Osteoblast (primary cell): Measurements from ENCODE around the gene GRID1. TPM values are rescaled to one million over a fixed set of nuclear protein-coding genes. Genes with fewer than 3 reads are reported as not detected.
"Not testable (repeated sequence)": the region's sequence is repeated elsewhere in the genome, so short reads cannot be mapped to it uniquely, and the experiment has no call there.

Experiments used
- DNase-seq: peaks from one replicate; pipeline ENCODE4 v3.0.0; 2011; ENCODE audit warnings: low spot score, mixed read lengths; ENCODE audit not compliant: insufficient read length; ENCODE audit errors: missing footprints
- H2AFZ ChIP-seq: 2 replicates; pipeline ENCODE4 v1.6.0; 2011; ENCODE audit warnings: mild to moderate bottlenecking, low read length
- H3K27ac ChIP-seq: 2 replicates; pipeline ENCODE4 v1.5.1; 2011; ENCODE audit warnings: mild to moderate bottlenecking, low read depth, low read length, moderate library complexity
- H3K27me3 ChIP-seq: 2 replicates; pipeline ENCODE4 v1.6.0; 2012; ENCODE audit warnings: mild to moderate bottlenecking, control low read depth, inconsistent platforms, low read length, moderate library complexity; ENCODE audit not compliant: insufficient read depth
- H3K36me3 ChIP-seq: 2 replicates; pipeline ENCODE4 v1.5.1; 2011; ENCODE audit warnings: mild to moderate bottlenecking, low read length, control low read depth, moderate library complexity; ENCODE audit not compliant: insufficient read depth
- H3K4me1 ChIP-seq: 2 replicates; pipeline ENCODE4 v1.5.1; 2011; ENCODE audit warnings: mild to moderate bottlenecking, low read length, control low read depth, moderate library complexity; ENCODE audit not compliant: insufficient read depth
- H3K4me2 ChIP-seq: 2 replicates; pipeline ENCODE4 v1.6.0; 2011; ENCODE audit warnings: mild to moderate bottlenecking, low read length; ENCODE audit not compliant: insufficient read depth
- H3K4me3 ChIP-seq: fragments of 200-600 bp; sonication (generic); 3 replicates; pipeline ENCODE4 v1.5.1; 2012; ENCODE audit warnings: mild to moderate bottlenecking, low read length, inconsistent platforms; ENCODE audit not compliant: insufficient read depth
- H3K79me2 ChIP-seq: 2 replicates; pipeline ENCODE4 v1.6.0; 2012; ENCODE audit warnings: mild to moderate bottlenecking, low read length, control low read depth, inconsistent platforms; ENCODE audit not compliant: insufficient read depth
- H3K9me3 ChIP-seq: 2 replicates; pipeline ENCODE4 v1.5.1; 2011; ENCODE audit warnings: low read depth, low read length, control low read depth
- H4K20me1 ChIP-seq: 2 replicates; pipeline ENCODE4 v1.6.0; 2012; ENCODE audit warnings: mild to moderate bottlenecking, low read length, control low read depth; ENCODE audit not compliant: insufficient read depth
- CTCF ChIP-seq: IDR thresholded peaks from 2 replicates; pipeline ENCODE4 v1.5.1; 2011; ENCODE audit warnings: mild to moderate bottlenecking, low read depth, low read length, moderate library complexity; ENCODE audit errors: extremely low read depth
- total RNA-seq: library from RNA; depleted of rRNA; stranded (reverse); fragments of >200 nt; gene quantifications from 2 replicates; pipeline ENCODE4 v1.2.3, GENCODE V29; 2012

The GRID1 gene
- total RNA-seq, 1 donor: not detected

GRCh38 chr10:86110156-86110786 lies 256.3 kb downstream of the GRID1 start:
- Histone ChIP-seq H3K4me2 (no peak overlapping the region), H3K9me3 (no peaks in the 10 kb centered on the region), H3K4me1 (no peaks in the 10 kb centered on the region), H3K79me2 (no peaks in the 10 kb centered on the region), H4K20me1 (no peaks in the 10 kb centered on the region), H2AFZ (no peak overlapping the region), H3K27me3 (no peaks in the 10 kb centered on the region), H3K27ac (no peak overlapping the region), H3K4me3 (no peak overlapping the region), H3K36me3 (no peaks in the 10 kb centered on the region)
- DNase-seq: no peak
- no peak for TF ChIP-seq CTCF

- Histone ChIP-seq H3K4me1 (no peaks in the 10 kb centered on the region), H3K9me3 (no peaks in the 10 kb centered on the region), H3K27ac (no peak overlapping the region), H2AFZ (no peak overlapping the region), H3K4me2 (no peak overlapping the region), H3K36me3 (no peaks in the 10 kb centered on the region), H3K79me2 (no peaks in the 10 kb centered on the region), H3K4me3 (no peak overlapping the region), H3K27me3 (no peaks in the 10 kb centered on the region), H4K20me1 (no peaks in the 10 kb centered on the region)
- no peak for DNase-seq
- no peak for TF ChIP-seq CTCF
These were observed 257.2 kb downstream of the GRID1 start for GRCh38 chr10:86109421-86109820.

GRCh38 chr10:86108696-86109095 lies 257.9 kb downstream of the GRID1 start:
- DNase-seq: no peak
- no peak for TF ChIP-seq CTCF

GRCh38 chr10:86107611-86108310 lies 258.8 kb downstream of the GRID1 start:
- H3K4me2 ChIP-seq, H3K36me3 ChIP-seq, H3K79me2 ChIP-seq: not testable (repeated sequence)

More at GRCh38 chr10:86108696-86109095, 257.9 kb downstream of the GRID1 start:
- Histone ChIP-seq H3K27me3 (no peaks in the 10 kb centered on the region), H3K4me3 (no peak overlapping the region), H3K4me2 (no peak overlapping the region), H3K9me3 (no peaks in the 10 kb centered on the region), H2AFZ (no peak overlapping the region), H3K79me2 (no peaks in the 10 kb centered on the region), H3K27ac (no peak overlapping the region), H4K20me1 (no peaks in the 10 kb centered on the region), H3K36me3 (no peaks in the 10 kb centered on the region), H3K4me1 (no peaks in the 10 kb centered on the region)

More at GRCh38 chr10:86107611-86108310, 258.8 kb downstream of the GRID1 start:
- not testable (repeated sequence) for H3K4me3 ChIP-seq, DNase-seq, H3K9me3 ChIP-seq, H3K27ac ChIP-seq, H2AFZ ChIP-seq, H3K27me3 ChIP-seq, H4K20me1 ChIP-seq, H3K4me1 ChIP-seq
